SW480 (cell line): ENCODE results near the gene EFTUD2.

Experiments used
- DNase-seq: peaks from one replicate; pipeline ENCODE4 v3.0.0-alpha.2; 2016; ENCODE audit warnings: low spot score

Gene EFTUD2

GRCh38 chr17:44925731-44926697 is 26.8 kb upstream of the EFTUD2 start:
- DNase-seq, result no peak

DNA sequence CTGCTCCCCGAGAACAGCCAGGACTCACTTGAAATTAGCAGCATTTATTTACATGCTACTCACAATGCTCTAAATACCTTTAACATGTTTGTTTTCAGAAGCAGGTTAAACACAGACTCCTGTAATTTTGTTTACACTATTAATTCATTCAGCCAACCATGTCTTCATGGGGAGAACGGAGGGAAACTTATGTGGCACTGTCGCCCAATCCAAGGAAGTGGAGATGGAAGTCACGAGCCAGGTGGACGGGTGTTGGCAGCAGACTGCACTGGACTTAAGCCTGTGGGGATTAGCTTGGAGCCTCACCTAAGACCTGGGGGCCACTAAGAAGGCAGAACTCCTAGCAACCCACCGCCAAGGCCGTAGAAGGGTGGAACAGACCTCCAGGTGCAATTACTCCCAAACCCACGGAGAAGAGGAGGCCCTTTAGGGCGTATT is 24.9 kb upstream of the EFTUD2 start:
- no peak for DNase-seq

DNA sequence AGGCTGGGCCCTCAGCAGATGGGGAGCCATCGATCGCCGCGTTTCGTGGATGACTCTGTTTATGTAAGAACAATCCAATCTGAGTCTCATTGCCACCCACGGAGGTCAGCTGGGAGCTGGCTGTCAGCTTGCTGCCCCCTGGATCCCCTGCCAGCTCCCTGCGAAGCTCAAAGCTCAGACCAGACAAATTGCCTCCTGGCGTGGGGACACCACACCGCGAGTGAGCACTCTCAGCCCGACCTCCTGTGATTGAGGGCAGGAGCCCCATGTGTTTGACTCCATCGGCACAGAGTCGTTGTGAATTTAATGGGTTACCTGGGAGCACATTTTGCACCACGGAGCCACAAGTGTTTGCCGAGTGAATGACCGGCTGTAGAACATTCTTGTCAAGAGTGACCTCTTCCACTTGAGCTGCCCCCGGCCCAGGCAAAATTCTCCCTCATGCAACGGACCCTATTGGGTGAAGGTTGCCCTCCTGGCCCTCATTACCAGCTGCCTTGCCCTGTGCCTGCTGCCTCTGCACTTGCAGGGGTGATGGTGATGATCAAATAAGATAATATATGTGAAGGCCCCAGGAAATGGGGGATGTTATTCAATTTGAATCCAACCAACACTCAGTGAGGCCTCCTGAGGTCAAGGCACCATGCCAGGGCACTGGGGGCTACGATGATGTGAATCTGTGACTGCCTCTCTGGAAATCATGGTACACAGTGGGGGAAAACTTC is 23.7 kb upstream of the EFTUD2 start:
- DNase-seq, result no peak

DNA sequence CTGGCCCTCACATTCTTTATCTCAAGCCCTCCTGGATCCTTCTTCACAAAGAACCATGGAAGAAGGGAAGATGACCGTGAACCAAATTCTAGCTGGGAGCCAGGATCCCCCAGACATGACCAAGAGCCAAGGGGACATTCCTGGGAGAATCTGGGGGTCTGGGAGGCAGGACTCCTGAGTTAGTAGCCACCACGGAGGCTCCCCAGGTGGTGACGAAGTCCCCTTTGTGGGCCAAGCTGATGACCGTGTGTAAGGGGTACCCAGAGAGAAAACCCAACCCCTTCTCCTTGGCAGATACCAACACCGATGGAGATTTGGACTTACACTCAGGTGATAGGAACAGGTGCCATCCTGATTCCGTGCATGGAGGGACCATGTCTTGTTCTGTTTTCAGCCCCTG is 22.9 kb upstream of the EFTUD2 start:
- DNase-seq, result no peak

- DNase-seq, result no peak
These were observed 22.1 kb upstream of the EFTUD2 start for GRCh38 chr17:44921122-44921882.

GRCh38 chr17:44920565-44920940 is 21.3 kb upstream of the EFTUD2 start:
- DNase-seq, result no peak

DNA sequence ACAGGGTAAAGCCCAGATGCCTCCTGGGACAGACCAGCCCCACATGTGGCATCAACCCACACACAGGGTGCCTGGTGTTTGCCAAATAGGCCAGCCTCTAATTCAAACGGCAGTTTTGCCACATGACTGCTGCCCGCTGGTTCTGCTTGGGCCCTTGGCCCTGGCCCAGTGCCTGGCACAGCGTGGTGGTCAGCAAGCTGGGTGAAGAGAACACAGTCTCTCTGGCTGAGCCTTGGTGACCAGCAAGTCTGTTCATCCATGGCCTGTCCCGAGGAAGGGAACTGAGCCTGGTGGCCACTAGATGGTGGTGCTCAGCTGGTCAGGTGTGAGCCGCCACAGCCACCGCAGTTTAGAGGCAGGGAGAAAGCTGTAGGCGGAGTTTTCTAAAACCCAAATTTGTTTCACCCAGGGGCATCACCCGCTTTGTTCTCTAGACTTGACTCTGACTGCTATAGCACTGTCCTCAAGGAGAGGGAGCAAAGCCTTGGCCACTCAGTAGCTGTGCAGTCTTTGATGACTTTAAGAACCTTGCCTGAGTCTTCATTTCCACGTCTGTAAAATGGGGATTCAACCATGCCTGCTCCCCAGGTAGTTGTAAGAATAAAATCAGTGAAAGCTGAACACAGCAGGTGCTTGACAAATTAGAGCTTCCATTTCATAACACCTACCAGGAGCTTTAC is 20.8 kb upstream of the EFTUD2 start:
- DNase-seq, result peak; percentile 77

DNA sequence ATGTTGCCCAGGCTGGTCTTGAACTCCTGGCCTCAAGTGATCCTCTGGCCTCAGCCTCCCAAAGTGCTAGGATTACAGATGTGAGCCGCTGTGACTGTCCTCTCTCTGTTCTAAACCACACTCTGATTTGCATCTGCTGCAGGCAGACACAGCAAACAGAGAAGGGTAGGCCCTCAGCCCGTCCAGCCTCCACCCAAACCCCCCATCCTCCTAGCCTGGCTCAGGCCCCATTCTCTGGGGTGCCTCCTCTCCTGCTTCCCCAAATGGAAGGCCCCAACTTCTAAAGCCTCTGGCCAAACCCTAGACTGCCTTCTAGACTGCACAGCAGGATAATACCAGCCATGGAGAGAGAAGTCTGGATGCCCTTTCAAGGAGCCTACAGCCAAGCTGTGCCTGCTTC is 20.2 kb upstream of the EFTUD2 start:
- DNase-seq, result no peak

- DNase-seq, result no peak
These were observed 18.8 kb upstream of the EFTUD2 start for GRCh38 chr17:44918006-44918405.

DNA sequence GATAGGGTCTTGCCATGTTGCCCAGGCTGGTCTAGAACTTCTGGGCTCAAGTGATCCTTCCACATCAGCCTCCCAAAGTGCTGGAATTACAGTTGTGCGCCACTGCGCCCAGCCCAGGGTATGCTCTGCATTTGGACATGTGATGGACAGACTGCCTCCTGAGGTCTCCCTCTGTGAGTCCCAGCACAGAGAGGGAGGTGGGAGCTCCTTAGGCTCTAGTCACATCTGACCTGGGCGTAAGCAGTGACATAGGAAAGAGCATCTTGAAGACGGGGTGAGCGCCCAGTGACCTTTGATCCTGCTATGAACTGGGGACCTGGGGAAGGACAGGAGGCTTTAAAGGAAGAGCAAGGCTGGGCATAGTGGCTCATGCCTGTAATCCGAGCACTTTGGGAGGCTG is 18.2 kb upstream of the EFTUD2 start:
- no peak for DNase-seq

DNA sequence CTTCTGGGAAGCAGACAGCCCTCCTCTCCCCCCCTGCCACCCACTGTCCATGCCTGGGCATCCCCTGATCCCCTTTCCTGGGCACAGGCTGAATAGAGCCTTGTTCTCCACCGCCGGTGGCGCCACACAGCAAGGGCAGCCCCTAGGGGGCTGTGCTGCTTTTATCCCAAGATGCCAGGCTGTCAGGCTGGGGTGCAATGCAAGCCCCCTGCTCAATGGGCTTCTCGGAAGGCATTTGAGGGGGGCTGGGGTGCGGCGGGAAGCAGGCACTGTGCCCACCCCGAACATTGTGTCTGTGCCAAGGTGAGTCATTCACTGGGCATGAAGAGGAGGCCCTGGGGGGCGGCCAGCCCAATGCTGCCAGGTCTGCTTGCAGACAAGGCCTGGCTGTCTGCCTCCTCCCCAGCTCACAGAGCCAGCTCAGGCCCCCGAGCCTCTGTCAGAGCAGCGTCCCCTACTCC is 17.6 kb upstream of the EFTUD2 start:
- DNase-seq, result no peak

GRCh38 chr17:44915862-44916780 is 16.9 kb upstream of the EFTUD2 start:
- DNase-seq, result no peak

DNA sequence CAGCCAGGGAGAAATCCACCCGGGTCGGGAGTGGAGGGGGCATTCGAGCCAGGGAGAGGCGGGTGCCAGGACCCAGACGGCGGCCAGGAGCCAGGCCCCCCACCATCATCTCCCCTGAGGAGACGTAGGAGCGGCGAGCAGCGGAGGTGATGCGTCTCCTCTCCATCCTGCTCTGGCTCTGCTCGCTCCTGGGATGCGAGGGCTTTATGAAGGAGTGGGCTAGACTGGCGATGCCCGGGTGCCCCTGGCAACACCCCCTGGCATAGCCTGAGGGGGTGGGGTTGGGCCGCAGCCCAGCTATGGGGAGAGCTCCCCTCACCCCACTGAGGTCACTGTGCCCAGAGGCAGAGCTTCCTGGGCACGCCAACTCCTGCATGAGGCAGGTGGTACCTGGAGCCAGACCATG is 16.1 kb upstream of the EFTUD2 start, which contains the start of gene GFAP:
TSS of gene GFAP (minus strand) at position 180 of the 406 bp plus-strand sequence. CDS start at position 166, 14 bp downstream.
- DNase-seq, result no peak

DNA sequence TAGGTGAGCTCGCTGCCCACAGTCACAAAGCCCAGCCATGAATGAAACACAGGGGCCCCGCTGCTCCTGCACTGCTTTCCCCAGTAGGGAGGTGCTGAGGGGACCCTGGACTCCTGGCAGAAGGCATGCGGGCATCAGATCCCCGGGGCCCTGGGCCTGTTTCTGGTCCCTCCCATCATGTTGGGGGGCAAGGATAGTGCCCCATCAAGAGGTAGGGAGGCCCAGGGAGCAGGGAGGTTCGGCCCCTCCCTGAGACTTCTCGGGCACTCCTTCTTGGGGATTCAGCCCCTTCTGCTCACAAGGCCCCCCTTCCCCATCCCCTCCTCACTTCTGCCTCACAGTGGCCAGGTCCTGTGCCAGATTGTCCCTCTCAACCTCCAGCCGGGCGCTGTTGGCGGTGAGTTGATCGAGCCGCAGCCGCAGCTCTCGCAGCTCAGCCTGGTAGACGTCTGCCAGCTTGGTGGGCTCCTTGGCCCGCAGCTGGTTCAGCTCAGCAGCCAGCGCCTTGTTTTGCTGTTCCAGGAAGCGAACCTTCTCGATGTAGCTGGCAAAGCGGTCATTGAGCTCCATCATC is 15.5 kb upstream of the EFTUD2 start:
- DNase-seq, result no peak

- DNase-seq, result no peak
These were observed 14.9 kb upstream of the EFTUD2 start for GRCh38 chr17:44914148-44914547.

DNA sequence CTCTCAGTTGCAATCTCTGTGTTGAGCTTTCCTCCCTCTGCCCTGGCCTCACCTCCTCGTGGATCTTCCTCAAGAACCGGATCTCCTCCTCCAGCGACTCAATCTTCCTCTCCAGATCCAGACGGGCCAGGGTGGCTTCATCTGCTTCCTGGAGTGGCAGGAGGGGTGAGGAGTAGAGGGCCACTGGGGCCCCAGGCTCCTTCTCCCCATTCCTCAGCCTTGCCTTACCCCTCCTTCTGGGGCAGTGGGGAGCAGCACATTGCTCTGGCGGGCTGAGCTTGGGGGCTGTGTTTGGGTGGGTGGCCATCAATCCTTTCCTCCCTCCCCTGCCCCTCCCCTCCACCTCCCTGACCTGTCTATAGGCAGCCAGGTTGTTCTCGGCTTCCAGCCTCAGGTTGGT is 14.4 kb upstream of the EFTUD2 start:
- DNase-seq, result no peak

DNA sequence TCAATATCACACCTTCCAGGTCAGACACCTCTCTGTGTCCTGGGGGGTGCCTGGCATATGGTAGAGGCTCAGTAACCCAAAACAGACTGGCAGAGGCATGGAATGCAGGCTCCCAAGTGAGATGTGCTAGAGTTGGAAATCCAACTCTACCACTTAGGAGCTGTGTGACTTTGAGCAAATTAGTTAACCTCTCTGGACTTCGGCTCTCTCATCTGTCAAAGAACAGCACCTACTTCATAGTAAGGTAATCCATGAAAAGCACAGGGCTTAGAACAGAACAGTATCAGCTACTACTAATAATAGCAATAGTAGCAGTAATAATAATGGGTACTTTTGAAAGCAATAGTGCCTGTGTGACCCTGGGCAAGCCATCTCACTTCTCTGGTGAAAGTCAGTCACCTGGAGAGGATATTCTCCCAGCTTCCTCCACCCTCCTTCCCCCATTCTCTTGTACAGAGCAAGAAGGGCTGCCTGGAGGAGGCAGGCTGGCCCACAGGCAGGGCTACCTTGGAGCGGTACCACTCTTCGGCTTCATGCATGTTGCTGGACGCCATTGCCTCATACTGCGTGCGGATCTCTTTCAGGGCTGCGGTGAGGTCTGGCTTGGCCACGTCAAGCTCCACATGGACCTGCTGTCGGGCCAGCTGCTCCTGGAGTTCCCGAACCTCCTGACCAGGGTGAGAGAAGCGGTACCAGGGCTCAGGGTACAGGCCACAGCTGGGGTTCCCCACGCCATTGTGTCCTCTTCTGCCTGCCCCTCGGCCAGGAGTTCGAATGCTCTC is 13.7 kb upstream of the EFTUD2 start:
- DNase-seq, result no peak

- DNase-seq, result no peak
These were observed 12.1 kb upstream of the EFTUD2 start for GRCh38 chr17:44911133-44912001.
